H1 (cell line): ENCODE measurements around the gene UBE3B. TPM values are rescaled to one million over a fixed set of nuclear protein-coding genes. Genes with fewer than 3 reads are reported as not detected.

Source experiments
- HDAC2 ChIP-seq, 2 experiments: fragments of 300-600 bp in 1 of 2; sonication (generic) in 1 of 2; IDR thresholded peaks; 2 replicates each; pipeline ENCODE4 v1.6.1; 2011 to 2012; ENCODE audit warnings: low read depth in 2 of 2, low read length in 2 of 2, mild to moderate bottlenecking in 2 of 2, moderate library complexity in 2 of 2, borderline replicate concordance in 1 of 2, inconsistent platforms in 1 of 2
- MAFK ChIP-seq: IDR thresholded peaks from 2 replicates; pipeline ENCODE4 v1.6.1; 2012; ENCODE audit warnings: low read depth, mild to moderate bottlenecking, improper control_type of control experiment, low read length
- MAX ChIP-seq: IDR thresholded peaks from 2 replicates; pipeline ENCODE4 v1.6.1; 2012; ENCODE audit warnings: inconsistent platforms
- polyA plus RNA-seq, 7 experiments: library from polyadenylated mRNA; depleted of rRNA in 3 of 7; stranded (reverse) in 5 of 7; unstranded in 2 of 7; fragments of >200 nt in 5 of 7; fragments of 200-250 nt in 2 of 7; gene quantifications; 1 replicate in 5 of 7; 2 replicates in 1 of 7; 4 replicates in 1 of 7; pipeline versions ENCODE4 v1.2.1 to v1.2.3, GENCODE V29; 2011 to 2013; ENCODE audit warnings: missing spikeins in 2 of 7, mixed read lengths in 2 of 7
- total RNA-seq: library from RNA; stranded (reverse); fragmentation: NEBNext Ultra II Directional; extraction: Animal tissue kit (Norgen Biotek cat#: 25700); gene quantifications from 2 replicates; pipeline ENCODE4 v1.2.1, GENCODE V29; 2021

UBE3B gene
- total and polyA plus RNA-seq, 2 of the 8 experiments (the other 6 are each of a cell fraction or from before 2014, with no cell fraction given) = 14.0 to 21.1 TPM

DNA sequence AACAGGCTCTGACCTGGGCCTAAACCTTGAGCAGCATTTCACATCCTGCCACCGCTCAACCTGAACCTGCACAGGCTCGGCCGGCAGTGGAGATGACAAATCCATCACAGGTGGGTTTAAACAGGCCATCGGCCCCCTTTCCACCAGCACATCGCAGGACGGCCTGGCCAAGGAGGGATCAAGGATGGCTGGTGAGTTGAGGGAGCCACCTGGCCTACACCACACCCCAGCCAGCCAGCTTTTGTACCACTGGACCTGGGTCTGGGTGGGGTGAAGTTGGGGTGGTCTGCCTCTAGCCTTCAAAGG, 81.7 kb downstream of the UBE3B start (continued):
- no peak for TF ChIP-seq MAFK
- no peak for TF ChIP-seq HDAC2 (IDR thresholded peaks at IDR 0.05; ENCODE audit: borderline replicate concordance in 1 of 2, low read depth in 2 of 2, low read length in 2 of 2)
- TF ChIP-seq MAX = no peak
